ENCODE results near the gene HIVEP1.

- TF ChIP-seq SUZ12 (IDR thresholded peaks at IDR 0.05; ENCODE audit: extremely low read depth, insufficient read depth, insufficient read length) (no peak), ZNF274 (IDR thresholded peaks at IDR 0.05; ENCODE audit: low read depth, low read length) (no peak)
Measured at GRCh38 chr6:12001004-12001705, 11.0 kb upstream of the HIVEP1 start.
